CD4-positive, alpha-beta T cell treated with Interleukin-15 for 1 hour (primary cell): ENCODE measurements around the gene PRSS53.
A peak's percentile ranks its signal among the peaks of the same experiment; 100 is the strongest.
"Not testable (repeated sequence)": the region's sequence is repeated elsewhere in the genome, so short reads cannot be mapped to it uniquely, and the experiment has no call there.

Source experiments
- DNase-seq: peaks from one replicate; pipeline ENCODE4 v3.0.0-alpha.2; 2020

The PRSS53 gene

GRCh38 chr16:31117384-31118222, 28.9 kb upstream of the PRSS53 start, which contains the start of gene KAT8:
TSS of gene KAT8 (plus strand) at chr16:31117664. CDS start at chr16:31117682, 18 bp downstream.
- peak; percentile 98 for DNase-seq

GRCh38 chr16:31114468-31114867, 25.7 kb upstream of the PRSS53 start:
- no peak for DNase-seq

- DNase-seq = peak; percentile 48
Measured at GRCh38 chr16:31113121-31114120, 24.7 kb upstream of the PRSS53 start.

GRCh38 chr16:31112711-31113110, 24.0 kb upstream of the PRSS53 start:
- DNase-seq = no peak

DNA sequence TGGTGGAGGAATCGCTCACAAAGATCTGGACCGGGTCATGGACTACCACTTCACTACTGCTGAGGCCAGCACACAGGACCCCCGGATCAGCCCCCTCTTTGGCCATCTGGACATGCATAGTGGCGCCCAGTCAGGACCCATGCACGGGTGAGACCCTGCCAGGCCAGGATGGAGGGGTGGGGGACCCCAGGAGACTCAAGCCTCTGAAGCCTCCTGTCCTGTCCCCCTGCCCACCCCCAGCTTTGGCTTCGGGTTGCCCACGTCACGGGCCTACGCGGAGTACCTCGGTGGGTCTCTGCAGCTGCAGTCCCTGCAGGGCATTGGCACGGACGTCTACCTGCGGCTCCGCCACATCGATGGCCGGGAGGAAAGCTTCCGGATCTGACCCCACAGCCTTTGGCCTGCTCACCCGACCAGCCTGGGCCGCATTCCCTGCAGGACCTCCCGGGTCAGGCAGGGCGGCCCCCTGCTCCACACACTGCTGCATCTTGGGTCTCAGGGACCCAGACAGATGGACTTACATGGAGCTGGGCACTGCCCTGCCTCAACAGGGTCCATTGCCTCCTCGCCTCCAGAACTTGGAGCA, 23.2 kb upstream of the PRSS53 start:
- no peak for DNase-seq

- DNase-seq = no peak
Measured at GRCh38 chr16:31110106-31111034, 21.6 kb upstream of the PRSS53 start.

DNA sequence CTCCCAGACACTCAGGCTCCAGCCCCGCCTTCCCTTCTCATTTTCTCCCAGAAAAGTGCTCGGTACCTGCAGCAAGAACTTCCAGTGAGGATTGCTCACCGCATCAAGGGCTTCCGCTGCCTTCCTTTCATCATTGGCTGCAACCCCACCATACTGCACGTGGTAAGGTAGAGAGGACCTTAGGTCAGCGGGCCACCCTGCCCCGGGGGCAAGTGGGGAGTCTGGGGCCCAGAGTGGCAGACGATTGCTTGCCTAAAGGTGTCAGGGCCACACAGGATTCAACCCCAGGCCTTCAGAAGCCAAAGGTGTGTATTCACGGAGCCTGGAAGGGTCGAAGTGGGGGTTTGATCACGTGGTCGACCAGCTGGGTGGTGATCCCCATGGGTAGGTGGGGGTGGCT, 20.9 kb upstream of the PRSS53 start:
- DNase-seq = no peak

DNA sequence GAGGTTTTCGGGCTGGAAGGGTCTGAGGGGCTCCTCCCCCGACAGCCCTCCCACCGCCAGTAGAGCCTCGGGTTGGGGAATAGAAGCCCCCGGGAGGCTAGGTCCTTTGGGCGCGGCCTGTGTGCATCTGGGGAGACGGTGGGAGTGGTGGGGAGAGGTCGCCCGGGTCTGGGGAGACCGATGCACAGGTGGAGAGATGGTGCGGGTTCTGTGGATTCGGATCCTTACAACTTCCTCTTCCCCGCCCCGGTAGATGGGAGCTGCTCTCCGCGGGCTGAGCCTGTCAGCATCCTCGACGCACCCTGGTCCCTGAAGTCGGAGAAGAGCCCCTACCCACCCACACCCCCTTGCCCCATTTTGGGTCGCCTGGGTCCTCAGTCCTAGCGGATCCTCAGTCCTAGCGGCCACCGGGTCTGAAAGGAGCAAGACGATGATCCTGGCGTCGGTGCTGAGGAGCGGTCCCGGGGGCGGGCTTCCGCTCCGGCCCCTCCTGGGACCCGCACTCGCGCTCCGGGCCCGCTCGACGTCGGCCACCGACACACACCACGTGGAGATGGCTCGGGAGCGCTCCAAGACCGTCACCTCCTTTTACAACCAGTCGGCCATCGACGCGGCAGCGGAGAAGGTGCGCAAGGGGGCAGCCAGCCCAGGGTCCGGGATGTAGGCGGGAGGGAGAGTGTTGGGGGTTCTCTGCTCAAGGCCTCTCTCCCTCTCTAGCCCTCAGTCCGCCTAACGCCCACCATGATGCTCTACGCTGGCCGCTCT, 20.2 kb upstream of the PRSS53 start:
- no peak for DNase-seq

GRCh38 chr16:31108035-31108793, 19.5 kb upstream of the PRSS53 start, which contains the start of gene BCKDK:
TSS of gene BCKDK (plus strand) at chr16:31108386. CDS start at chr16:31109224, 838 bp downstream.
- peak; percentile 62 for DNase-seq

GRCh38 chr16:31107465-31107867, 18.7 kb upstream of the PRSS53 start:
- no peak for DNase-seq

DNA sequence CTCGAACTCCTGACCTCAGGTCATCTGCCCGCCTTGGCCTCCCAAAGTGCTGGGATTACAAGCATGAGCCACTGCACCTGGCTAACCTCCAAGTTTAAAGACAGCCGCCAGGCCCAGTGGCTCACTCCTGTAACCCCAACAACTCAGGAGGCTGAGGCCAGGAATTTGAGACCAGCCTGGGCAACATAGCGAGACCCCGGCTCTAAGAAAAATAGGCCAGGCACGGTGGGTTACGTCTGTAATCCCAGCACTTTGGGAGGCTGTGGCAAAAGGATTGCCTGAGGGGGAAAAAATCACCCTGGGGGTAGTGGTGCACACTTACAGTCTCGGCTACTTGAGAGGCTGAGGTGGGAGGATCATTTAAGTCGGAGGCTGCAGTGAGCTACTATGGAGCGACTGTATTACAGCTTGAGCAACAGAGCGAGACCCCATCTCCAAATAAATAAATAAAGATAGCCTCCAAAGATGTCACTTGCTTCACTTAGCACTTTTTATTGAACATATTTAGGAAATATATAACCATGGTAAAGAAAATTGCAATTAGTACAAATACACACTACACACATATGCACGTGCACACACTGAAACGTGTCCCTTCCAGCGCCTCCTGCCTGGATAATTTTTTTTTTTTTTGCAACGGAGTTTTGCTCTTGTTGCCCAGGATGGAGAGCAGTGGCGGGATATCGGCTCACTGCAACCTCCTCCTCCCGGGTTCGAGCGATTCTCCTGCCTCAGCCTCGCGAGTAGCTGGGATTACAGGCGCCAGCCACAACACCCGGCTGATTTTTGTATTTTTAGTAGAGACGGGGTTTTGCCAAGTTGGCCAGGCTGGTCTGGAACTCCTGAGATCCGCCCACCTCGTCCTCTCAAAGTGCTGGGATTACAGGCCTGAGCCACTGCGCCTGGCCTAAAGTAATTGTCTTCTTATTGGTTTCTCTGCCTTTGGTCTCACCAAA, 18.0 kb upstream of the PRSS53 start:
- no peak for DNase-seq

- peak; percentile 83 for DNase-seq
Measured at GRCh38 chr16:31105677-31106213, 17.0 kb upstream of the PRSS53 start.

DNA sequence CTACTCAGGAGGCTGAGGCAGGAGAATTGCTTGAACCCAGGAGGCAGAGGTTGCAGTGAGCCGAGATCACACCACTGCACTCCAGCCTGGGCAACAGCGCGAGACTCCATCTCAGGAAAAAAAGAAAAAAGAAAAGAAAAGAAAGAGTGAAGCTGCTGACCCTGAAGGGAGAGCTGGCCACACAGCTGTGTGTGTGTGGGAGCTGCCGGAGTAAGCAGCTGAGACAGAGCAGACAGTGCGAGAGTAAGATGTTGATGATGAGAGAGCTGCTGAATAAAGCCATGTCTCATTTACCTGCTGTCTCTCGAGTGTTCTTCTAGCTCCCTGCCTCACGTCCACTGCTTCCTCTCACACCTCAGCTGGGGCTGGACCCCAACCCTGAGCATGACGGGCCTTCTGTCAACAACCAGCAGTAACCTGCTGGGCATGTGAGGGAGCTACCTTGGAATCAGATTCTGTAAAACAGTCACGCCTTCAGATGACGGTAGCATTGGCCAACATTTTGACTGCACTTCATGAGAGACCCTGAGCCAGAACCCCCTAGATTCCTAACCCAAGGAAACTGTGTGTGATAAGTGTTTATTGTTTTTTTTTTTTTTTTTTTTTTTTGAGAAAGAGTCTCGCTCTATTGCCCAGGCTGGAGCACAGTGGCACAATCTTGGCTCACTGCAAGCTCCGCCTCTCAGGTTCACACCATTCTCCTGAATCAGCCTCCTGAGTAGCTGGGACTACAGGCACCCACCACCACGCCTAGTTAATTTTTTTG, 12.3 kb upstream of the PRSS53 start:
- not testable (repeated sequence) for DNase-seq

GRCh38 chr16:31099860-31100638, 11.3 kb upstream of the PRSS53 start:
- DNase-seq = no peak

- DNase-seq = peak; percentile 87
Measured at GRCh38 chr16:31094424-31095120, 5.8 kb upstream of the PRSS53 start, which contains the start of gene VKORC1. TSS of gene VKORC1 (minus strand) at chr16:31094797. CDS start at chr16:31094729, 68 bp downstream.

- DNase-seq = no peak
Measured at GRCh38 chr16:31094088-31094423, 5.3 kb upstream of the PRSS53 start.
